GM03348 (cell line): ENCODE measurements around the gene SOX10.
"Not testable (repeated sequence)": the region's sequence is repeated elsewhere in the genome, so short reads cannot be mapped to it uniquely, and the experiment has no call there.

Experiments
- DNase-seq: peaks from one replicate; pipeline ENCODE4 v3.0.0; 2012; ENCODE audit warnings: low spot score

SOX10 gene

DNA sequence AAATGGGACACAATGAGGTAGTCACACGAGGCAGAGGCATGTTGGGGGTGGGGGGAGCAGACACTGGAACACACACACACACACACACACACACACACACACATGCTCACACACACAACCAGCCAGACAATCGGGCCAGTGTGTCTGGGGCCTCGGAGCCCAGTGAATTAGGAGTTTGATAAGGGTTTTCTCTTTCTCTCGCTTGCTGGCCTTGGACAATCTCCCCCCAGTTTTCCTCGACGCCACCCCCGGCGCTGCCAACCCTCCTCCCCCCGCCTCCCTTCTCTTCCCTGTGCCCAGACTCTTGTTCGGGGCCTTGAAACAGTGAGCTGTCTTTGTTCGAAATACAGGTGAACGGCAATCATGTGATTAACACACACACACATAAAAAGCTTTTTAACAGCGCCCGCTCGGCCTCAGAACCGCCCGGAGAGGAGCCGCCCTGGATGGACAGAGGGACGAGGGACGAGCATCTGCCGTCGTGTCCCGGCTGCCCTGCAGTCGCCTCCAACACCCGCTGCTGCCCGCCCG lies 1.5 kb upstream of the SOX10 start:
- no peak for DNase-seq

DNA sequence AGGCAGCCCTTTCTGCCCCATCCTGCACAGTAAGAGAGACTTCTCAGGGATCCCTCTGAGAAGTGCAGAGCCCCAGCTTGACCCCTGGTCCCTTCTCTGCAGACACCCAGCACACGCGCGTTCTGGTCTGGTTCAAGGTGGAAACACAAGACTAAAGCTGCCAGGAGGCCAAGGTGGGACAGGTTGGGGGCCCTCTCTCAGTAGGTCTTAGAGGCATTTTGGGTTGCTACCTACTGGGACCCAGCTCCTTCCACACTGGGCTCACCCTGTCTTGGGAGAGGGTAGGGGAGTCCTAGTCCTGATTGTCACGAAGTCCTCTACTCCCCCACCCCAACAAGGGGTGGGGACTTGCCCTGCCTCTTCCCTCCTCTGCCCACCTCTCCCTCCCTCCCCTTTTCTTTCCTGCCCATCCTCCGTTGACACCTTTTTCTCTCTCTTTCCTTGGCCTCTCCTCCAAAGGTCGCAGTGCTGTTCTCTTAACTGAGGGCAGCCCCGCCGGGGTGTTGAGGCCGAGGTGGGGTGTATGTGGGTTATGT lies 763 bp upstream of the SOX10 start:
- DNase-seq, result no peak

DNA sequence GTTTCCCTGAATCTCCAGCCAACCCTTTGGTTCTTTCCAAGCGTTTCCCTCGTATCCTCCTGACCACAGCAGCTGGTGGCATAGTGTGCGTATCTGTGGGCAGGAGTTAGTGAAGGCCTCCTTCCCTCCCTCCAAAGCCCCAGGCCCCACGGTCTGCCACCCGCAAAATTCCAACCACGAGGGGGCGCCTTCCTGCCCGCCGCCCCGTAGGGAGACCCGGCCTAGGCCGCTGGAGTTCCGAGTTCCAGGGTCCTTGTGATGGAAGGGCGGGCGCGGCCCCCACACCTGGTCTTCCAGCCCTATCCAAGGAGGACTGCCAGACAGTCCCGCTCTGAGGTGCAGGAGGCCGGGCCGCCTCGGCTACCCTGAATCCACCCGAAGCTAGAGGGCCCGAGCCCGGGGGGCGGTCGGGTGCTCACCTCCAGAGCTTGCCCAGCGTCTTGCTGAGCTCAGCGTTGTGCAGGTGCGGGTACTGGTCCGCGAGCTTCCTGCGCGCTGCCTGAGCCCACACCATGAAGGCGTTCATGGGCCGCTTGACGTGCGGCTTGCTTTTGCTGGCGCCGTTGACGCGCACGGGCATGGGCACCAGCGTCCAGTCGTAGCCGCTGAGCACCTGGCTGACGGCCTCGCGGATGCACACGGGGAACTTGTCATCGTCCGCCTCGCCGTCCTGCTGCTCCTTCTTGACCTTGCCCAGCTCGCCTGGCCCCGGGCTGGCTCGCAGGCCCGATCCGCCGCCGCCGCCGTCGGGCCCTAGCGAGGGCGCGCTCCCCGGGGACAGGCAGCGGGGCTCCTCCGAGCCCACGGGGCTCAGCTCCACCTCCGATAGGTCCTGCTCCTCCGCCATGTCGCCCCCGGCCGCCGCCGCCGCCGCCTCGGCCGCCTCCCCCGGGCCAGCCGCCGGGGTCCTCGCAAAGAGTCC lies 1.2 kb downstream of the SOX10 start:
- no peak for DNase-seq

DNA sequence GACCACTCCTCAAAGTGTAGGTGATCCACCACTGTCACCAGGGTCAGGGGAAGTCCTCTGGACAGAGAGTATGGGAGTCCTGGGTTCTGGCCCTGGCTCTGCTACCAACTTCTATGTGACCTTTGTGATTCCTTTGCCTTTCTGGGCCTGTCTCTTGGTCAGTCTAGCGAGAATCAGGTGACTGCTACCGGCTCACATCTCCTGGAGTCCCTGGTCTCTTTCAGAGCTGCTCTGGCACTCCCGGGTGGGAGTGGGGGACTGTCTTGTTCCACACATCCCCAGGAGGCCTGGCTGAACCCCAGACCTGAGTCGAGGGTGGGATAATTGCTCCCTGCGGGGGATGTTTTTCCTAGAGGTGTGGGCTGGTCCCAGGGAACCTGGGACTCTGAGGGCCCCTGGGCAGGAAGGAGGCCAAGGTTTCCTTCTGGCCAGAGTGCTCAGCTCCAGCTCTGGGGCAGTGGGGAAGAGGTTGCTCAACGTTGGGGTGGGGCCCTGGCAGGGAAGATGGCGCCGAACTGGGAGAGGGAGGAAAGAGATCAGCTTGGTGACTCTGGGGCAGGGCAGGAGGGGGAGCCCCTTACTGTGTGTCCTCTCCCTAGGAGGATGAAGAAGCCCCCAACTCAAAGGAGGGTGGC lies 2.1 kb downstream of the SOX10 start:
- no peak for DNase-seq

GRCh38 chr22:37981282-37982011 lies 2.9 kb downstream of the SOX10 start:
- DNase-seq, result no peak

DNA sequence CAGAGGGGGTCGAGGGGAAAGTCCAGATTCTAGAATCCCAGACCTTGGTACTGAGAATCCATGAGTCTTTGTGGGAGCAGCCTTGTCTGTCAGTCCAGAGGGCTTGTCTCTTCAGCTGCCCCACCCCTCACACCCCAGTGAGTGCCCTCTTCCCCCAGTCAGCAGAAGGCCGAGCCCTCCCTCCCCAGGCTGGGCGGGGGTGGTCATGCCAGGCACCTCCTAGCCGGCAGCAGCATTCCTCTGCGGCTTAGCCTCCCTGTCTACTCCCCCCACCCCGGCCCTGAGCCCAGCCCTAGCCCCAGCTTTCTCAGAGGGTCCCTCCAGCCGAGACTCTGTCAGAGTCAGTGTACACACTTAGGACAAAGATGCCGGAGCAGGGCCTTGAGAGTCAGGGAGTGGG lies 4.6 kb downstream of the SOX10 start:
- no peak for DNase-seq

DNA sequence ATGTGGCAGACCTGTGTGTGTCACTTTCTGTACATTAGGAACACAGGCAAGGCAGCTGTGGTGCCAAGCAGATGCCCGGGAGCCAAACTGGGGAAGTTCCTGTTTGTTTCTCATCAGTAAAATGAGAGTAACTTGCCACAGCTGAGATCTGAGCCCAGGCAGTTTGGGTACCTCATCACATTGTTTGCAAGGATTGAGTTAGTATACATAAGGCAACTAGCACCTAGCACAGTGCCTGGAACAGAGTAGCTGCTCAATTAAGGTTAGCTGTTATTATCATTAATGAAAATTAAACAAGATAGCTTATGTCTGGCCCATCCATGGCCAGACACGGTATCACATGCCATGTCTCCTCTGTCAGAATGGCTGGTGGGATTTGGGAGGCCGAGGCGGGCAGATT lies 7.8 kb downstream of the SOX10 start:
- DNase-seq, result no peak

DNA sequence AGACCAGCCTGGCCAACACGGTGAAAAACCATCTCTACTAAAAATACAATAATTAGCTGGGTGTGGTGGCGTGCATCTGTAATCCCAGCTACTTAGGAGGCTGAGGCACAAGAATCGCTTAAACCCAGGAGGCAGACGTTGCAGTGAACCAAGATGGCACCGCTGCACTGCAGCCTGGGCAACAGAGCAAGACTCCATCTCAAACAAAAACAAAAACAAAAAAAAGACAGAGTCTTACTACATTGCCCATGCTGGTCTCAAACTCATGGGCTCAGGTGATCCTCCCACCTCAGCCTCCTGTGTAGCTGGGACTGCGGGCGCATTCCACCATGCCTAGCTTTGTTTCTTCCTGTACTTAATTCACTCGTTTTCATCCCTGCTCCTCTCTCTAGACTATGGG lies 8.3 kb downstream of the SOX10 start:
- not testable (repeated sequence) for DNase-seq

DNA sequence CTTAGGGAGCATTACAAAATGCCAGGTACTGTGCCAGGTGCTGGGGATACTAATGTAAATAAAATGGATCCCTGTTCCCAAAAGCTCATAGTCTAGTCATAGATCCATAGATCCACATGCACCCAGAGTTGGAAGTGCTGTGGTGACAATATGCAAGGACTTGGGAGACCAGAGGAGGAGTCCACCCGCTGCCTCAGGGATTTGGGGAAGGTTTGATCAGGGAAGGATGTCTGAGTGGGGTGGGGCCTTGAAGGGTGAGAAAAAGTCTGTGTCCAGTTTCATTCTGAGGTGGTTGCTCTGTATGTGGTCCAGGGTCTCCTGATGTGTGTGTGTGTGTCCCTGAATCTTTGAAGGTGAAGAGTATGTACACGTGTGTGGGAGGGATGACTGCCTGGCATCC lies 9.2 kb downstream of the SOX10 start:
- DNase-seq, result no peak

- no peak for DNase-seq
Observed at GRCh38 chr22:37973271-37974170, 10.8 kb downstream of the SOX10 start.

GRCh38 chr22:37972527-37972926 lies 11.8 kb downstream of the SOX10 start:
- no peak for DNase-seq

- no peak for DNase-seq
Observed at GRCh38 chr22:37971475-37972434, 12.6 kb downstream of the SOX10 start.

DNA sequence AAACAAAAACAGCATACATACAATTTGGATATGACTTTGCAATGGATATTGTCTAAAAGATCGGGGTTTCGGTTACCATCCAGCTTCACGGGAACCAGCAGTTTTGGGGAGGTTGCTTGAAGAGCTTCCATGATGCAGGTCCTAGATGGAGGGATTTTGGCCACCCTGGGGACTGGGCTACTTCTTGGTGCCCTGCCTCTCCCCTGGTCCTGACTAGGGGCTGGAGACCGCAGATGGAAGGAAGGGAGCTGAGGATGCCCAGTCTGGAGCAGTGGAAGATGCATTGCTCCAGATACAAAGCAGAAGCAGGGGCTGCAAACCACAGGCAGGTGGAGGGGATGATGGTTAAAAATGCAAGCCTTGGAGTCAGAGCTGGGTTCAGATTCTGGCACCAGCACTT lies 13.5 kb downstream of the SOX10 start:
- DNase-seq, result no peak

- no peak for DNase-seq
Observed at GRCh38 chr22:37968452-37969251, 15.7 kb downstream of the SOX10 start.

DNA sequence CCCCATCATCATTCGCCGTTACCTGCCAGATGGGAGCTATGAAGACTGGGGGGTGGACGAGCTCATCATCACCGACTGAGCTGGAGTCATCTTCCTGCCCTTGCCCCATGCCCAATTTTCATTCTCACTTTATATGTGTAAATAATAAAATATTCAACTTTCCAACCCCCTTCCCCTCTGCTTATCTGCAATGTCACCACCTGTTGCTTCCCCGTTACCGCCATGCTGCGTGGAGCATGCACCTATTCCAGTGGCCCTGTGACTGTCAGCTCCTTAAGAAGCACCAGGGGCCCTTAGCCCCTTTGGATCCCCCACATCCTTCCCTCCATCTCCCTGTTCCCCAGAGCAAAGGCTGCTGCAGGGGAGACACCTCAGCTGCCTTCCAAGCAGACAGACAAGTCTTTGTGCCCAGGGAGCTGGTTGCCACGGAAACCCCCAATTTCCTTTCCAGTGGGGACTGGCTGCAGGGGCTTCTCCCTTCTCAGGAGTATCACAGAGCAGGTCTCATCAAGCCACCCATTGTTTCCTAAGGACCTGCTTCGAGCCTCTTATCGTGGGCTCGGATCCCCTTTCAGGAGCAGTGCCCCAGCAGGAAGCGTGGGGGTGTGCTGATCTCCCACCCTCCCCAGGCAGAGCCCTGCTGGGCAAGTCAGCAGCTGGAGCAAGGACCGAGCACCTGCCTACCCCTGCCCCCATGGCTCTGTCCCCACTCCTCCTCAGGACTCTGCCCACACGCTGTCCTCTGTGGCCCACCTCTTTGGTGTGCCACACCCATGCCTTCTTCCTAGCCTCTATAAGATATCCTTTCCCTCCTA lies 16.5 kb downstream of the SOX10 start:
- DNase-seq, result no peak

DNA sequence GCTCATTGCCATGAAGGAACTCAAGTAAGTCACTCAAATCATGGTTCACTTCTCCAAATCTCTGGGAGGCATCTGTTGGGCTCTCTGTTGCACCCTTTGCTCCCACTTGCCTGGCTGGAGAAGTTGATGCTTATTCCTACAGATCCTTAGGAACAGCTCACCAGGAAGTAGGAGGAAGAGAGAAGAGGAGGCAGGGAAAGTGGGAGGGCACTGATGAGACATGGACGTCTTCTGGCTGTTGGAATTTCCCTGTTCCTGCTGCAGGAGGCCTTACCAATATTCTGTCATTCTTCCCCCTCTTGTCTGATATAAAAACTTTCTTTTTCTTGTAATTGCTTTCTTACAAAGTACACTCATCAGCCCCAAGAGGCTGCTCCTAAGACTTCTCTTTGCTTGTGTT lies 17.2 kb downstream of the SOX10 start:
- no peak for DNase-seq

DNA sequence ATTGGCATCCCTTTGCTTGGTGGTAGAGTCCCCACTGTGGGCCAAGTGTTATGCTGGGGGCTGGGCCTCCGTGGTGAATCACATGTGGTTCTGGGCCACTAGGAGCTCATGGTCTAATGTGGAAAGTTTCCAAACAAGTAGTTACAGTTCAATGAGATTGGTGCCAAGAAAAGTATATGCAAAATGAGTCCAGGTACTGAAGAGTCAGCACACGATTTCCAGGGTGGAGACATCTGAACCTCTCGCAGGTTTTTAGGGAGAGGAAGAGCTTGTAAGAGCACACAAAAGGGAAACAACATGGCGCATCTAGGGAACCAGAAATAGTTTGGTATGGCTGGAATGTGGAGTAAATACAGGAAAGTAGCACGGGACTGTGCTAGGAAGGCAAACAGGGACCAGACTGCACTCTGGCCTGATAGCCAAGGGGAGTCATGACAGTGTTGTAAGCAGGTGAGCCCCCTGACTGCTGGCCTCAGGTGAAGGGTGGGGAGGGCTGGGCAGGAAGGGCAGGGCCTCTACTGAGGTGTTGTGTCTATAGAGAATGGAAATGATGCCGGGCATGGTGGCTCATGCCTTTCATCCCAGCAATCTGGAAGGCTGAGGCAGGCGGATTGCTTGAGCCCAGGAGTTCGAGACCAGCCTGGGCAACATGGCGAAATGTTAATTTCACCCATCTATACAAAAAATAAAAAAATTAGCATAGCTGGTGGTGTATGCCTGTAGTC lies 18.3 kb downstream of the SOX10 start:
- DNase-seq, result no peak

- DNase-seq, result no peak
Observed at GRCh38 chr22:37961062-37961461, 23.3 kb downstream of the SOX10 start.
